Trophoblast cell (in vitro differentiated cells and primary cell): Measurements from ENCODE around the gene ALLC.

Experiments used
- DNase-seq, 2 donors: peaks; one replicate each; pipeline ENCODE4 v3.0.0-alpha.2; 2016
- H2AFZ ChIP-seq: 2 replicates; pipeline ENCODE4 v1.6.1; 2013; ENCODE audit warnings: low read length, moderate library complexity, mild to moderate bottlenecking; ENCODE audit not compliant: insufficient read depth, poor library complexity
- H2AK5ac ChIP-seq: 2 replicates; pipeline ENCODE4 v1.6.1; 2013; ENCODE audit warnings: mild to moderate bottlenecking, low read length
- H2BK120ac ChIP-seq: 2 replicates; pipeline ENCODE4 v1.6.1; 2013; ENCODE audit warnings: low read length, mild to moderate bottlenecking, moderate library complexity; ENCODE audit not compliant: insufficient read depth, poor library complexity
- H2BK12ac ChIP-seq: 2 replicates; pipeline ENCODE4 v1.6.1; 2013; ENCODE audit warnings: mild to moderate bottlenecking, low read length, moderate library complexity
- H2BK5ac ChIP-seq: 2 replicates; pipeline ENCODE4 v1.6.1; 2013; ENCODE audit warnings: low read length, low read depth, moderate library complexity, mild to moderate bottlenecking; ENCODE audit not compliant: poor library complexity
- H3K14ac ChIP-seq: 2 replicates; pipeline ENCODE4 v1.6.1; 2013; ENCODE audit warnings: mild to moderate bottlenecking, low read length
- H3K18ac ChIP-seq: 2 replicates; pipeline ENCODE4 v1.6.1; 2013; ENCODE audit warnings: mild to moderate bottlenecking, low read length
- H3K23ac ChIP-seq: 2 replicates; pipeline ENCODE4 v1.6.1; 2013; ENCODE audit warnings: low read length
- H3K27ac ChIP-seq: 2 replicates; pipeline ENCODE4 v1.5.1; 2013; ENCODE audit warnings: low read depth, mild to moderate bottlenecking, inconsistent platforms, low read length, moderate library complexity
- H3K27me3 ChIP-seq: 2 replicates; pipeline ENCODE4 v1.6.1; 2013; ENCODE audit warnings: inconsistent platforms, mild to moderate bottlenecking, low read length, moderate library complexity; ENCODE audit not compliant: insufficient read depth
- H3K36me3 ChIP-seq, 2 experiments: 1 replicate in 1 of 2; 2 replicates in 1 of 2; pipeline ENCODE4 v1.6.1; 2013; ENCODE audit warnings: low read length in 2 of 2, mild to moderate bottlenecking in 2 of 2, moderate library complexity in 1 of 2; ENCODE audit not compliant: insufficient read depth in 2 of 2, control insufficient read depth in 1 of 2
- H3K4ac ChIP-seq: 2 replicates; pipeline ENCODE4 v1.6.1; 2013; ENCODE audit warnings: low read depth, mild to moderate bottlenecking, low read length, moderate library complexity
- H3K4me1 ChIP-seq, 2 experiments: 1 replicate in 1 of 2; 2 replicates in 1 of 2; pipeline ENCODE4 v1.6.1; 2013; ENCODE audit warnings: low read length in 2 of 2, mild to moderate bottlenecking in 2 of 2, moderate library complexity in 1 of 2; ENCODE audit not compliant: insufficient read depth in 2 of 2, control insufficient read depth in 1 of 2
- H3K4me2 ChIP-seq: 2 replicates; pipeline ENCODE4 v1.6.1; 2013; ENCODE audit warnings: inconsistent platforms, mild to moderate bottlenecking, low read length, moderate library complexity
- H3K4me3 ChIP-seq: 2 replicates; pipeline ENCODE4 v1.5.1; 2013; ENCODE audit warnings: mild to moderate bottlenecking, low read depth, low read length, inconsistent platforms
- H3K79me1 ChIP-seq: one replicate; pipeline ENCODE4 v1.6.1; 2013; ENCODE audit warnings: low read length
- H3K79me2 ChIP-seq: 2 replicates; pipeline ENCODE4 v1.6.1; 2013; ENCODE audit warnings: low read length, mild to moderate bottlenecking; ENCODE audit not compliant: control insufficient read depth, insufficient read depth, poor library complexity
- H3K9ac ChIP-seq: 2 replicates; pipeline ENCODE4 v1.6.1; 2013; ENCODE audit warnings: mild to moderate bottlenecking, low read length
- H3K9me3 ChIP-seq: 2 replicates; pipeline ENCODE4 v1.6.1; 2013; ENCODE audit warnings: low read depth, mild to moderate bottlenecking, control low read depth, inconsistent platforms, low read length; ENCODE audit not compliant: insufficient read depth
- H4K12ac ChIP-seq: 2 replicates; pipeline ENCODE4 v1.6.1; 2013; ENCODE audit warnings: low read depth, mild to moderate bottlenecking, low read length, moderate library complexity
- H4K8ac ChIP-seq: 2 replicates; pipeline ENCODE4 v1.6.1; 2013; ENCODE audit warnings: low read depth, mild to moderate bottlenecking, low read length, moderate library complexity
- H4K91ac ChIP-seq: one replicate; pipeline ENCODE4 v1.6.1; 2013; ENCODE audit warnings: low read depth, mild to moderate bottlenecking, low read length, moderate library complexity
- WGBS: extraction: QIAGEN DNeasy Blood & Tissue Kit; methylation state at CpG from one replicate; pipeline ENCODE4 v1.1.7; 2013; ENCODE audit warnings: missing lambda C conversion rate; ENCODE audit not compliant: insufficient read length, insufficient coverage; ENCODE audit errors: extremely low coverage; 5-methylcytosine and 5-hydroxymethylcytosine counted together

The ALLC gene

DNA sequence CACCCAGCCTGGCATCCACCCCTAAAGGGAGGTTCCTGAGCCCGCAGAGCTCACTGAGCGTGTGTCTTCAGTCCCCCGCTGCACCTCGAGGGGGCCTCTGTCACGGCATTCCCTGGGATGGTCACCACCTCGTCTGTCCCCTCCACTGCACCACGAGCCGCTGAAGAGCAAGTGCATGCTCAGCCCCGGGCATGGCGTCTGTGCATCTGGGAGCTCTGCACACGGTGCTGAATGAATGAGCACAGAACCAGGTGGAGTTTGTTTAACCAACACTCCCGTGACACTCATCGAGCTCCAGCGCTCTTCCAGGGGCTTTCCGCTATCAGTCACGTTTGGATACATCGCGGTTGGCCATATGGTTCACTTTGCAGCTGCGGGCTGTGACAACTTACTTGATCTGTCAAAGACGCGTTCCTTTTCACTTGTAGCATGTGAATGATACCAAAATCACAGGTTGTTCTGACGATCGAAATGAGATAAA lies 9.2 kb downstream of the ALLC start:
- Histone ChIP-seq H2AFZ (no peak overlapping the region), H2BK12ac (no peak overlapping the region), H3K4ac (no peak overlapping the region), H3K23ac (no peak overlapping the region), H3K9ac (no peak overlapping the region), H3K36me3 (no peaks in the 10 kb centered on the region), H2AK5ac (no peak overlapping the region), H4K91ac (no peak overlapping the region), H4K12ac (no peak overlapping the region), H4K8ac (no peak overlapping the region), H3K27ac (no peak overlapping the region), H3K4me1 (no peaks in the 10 kb centered on the region), H3K9me3 (peaks cover 5% of the 10 kb centered on the region), H2BK120ac (no peak overlapping the region), H3K79me1 (no peaks in the 10 kb centered on the region), H3K4me2 (no peak overlapping the region), H3K4me3 (no peak overlapping the region), H3K18ac (no peak overlapping the region), H3K79me2 (no peaks in the 10 kb centered on the region), H2BK5ac (no peak overlapping the region), H3K27me3 (no peaks in the 10 kb centered on the region), H3K14ac (no peak overlapping the region)
- no CpG with 5 or more reads among the region's 23 CpGs for WGBS
- no peak for DNase-seq

DNA sequence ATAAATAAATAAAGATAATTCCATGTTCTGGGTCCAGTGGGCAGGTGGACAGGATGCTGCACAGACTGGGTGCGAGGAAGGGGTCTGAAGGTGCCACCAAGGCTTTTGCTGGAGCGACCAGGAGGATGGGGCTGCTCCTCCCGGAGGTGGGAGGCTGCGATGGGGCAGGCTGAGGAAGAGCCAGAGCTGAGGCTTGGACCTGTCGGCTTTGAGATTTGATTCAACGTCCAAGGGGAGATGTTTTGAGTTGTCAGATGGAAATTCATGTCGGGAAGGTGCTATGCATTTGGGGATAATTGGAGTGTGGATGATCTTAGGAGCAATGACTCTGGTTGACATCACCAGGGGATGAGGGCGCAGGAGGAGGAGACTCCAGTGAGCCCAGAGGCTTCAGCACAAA lies 11.7 kb downstream of the ALLC start:
- H4K8ac ChIP-seq: no peak overlapping the region
- WGBS: no CpG with 5 or more reads among the region's 8 CpGs

DNA sequence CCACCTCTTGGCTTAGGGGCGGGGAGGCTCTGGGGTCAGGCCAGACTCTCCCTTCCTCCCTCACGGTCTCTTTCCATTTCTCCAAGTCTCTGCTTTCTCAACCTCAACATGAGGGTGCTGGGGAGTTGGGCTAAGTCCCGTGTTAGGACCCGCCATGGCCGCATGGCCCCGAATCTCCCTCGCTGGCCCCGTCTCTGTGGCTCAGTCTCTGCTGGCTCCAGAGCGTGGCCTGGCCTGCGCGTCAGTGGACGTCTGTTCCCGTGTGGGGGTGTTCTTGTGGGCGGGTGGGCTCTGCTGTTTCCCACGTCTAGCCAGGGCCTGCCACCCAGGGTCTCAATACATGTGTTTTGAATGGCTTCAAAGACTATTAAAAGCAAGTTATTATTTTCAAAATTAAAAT lies 12.4 kb downstream of the ALLC start:
- H2BK120ac ChIP-seq: no peak overlapping the region
- WGBS: no CpG with 5 or more reads among the region's 15 CpGs
- no peak overlapping the region for H2AFZ ChIP-seq
- H3K4me2 ChIP-seq: no peak overlapping the region
- peaks cover 6% of the 10 kb centered on the region for H3K9me3 ChIP-seq
- H3K4ac ChIP-seq: no peak overlapping the region
- no peak overlapping the region for H3K14ac ChIP-seq
- no peak overlapping the region for H4K8ac ChIP-seq
- no peaks in the 10 kb centered on the region for H3K27me3 ChIP-seq
- H3K36me3 ChIP-seq: no peaks in the 10 kb centered on the region
- no peak overlapping the region for H4K91ac ChIP-seq
- H4K12ac ChIP-seq: no peak overlapping the region
- no peak overlapping the region for H3K23ac ChIP-seq
- no peak overlapping the region for H2BK12ac ChIP-seq
- H3K79me1 ChIP-seq: no peaks in the 10 kb centered on the region
- H3K27ac ChIP-seq: no peak overlapping the region
- H2AK5ac ChIP-seq: no peak overlapping the region
- no peak overlapping the region for H3K4me3 ChIP-seq
- no peaks in the 10 kb centered on the region for H3K79me2 ChIP-seq
- H3K18ac ChIP-seq: no peak overlapping the region
- no peaks in the 10 kb centered on the region for H3K4me1 ChIP-seq
- no peak for DNase-seq
- no peak overlapping the region for H3K9ac ChIP-seq
- no peak overlapping the region for H2BK5ac ChIP-seq

More for the DNA sequence above, 11.7 kb downstream of the ALLC start:
- Histone ChIP-seq H3K79me1 (no peaks in the 10 kb centered on the region), H3K4ac (no peak overlapping the region), H2AK5ac (no peak overlapping the region), H3K14ac (no peak overlapping the region), H2BK5ac (no peak overlapping the region), H3K79me2 (no peaks in the 10 kb centered on the region), H4K12ac (no peak overlapping the region), H3K23ac (no peak overlapping the region), H3K4me3 (no peak overlapping the region), H3K9ac (no peak overlapping the region), H3K9me3 (peaks cover 8% of the 10 kb centered on the region), H3K27ac (no peak overlapping the region), H2BK120ac (no peak overlapping the region), H3K4me2 (no peak overlapping the region), H3K18ac (no peak overlapping the region), H3K27me3 (no peaks in the 10 kb centered on the region), H3K36me3 (no peaks in the 10 kb centered on the region), H2AFZ (no peak overlapping the region), H2BK12ac (no peak overlapping the region), H3K4me1 (no peaks in the 10 kb centered on the region), H4K91ac (no peak overlapping the region)
- DNase-seq: no peak

DNA sequence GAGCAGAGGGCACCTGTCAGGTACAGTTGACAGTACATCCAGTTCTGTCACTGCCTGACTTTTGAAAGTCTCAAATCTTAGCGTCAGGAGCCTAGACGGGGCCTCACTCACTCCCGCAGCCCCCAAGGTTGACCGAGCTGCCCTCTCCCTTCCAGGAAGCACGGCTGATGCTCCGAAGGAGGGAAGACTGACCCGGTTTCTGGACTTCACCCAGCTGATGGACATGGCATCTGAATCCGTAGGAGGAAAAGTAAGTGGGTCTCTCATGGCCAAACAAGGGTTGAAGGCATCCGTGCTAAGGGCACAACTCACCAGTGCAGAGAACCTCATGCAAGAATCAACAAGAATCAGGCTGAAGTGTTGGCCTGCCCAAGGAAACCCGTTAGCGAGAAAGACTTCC lies 12.9 kb downstream of the ALLC start:
- no peak overlapping the region for H2AFZ ChIP-seq
- H3K4me1 ChIP-seq: no peaks in the 10 kb centered on the region
- no peak overlapping the region for H3K4me3 ChIP-seq
- H2BK120ac ChIP-seq: no peak overlapping the region
- no peak overlapping the region for H2AK5ac ChIP-seq
- H3K4ac ChIP-seq: no peak overlapping the region
- H4K12ac ChIP-seq: no peak overlapping the region
- H3K27ac ChIP-seq: no peak overlapping the region
- no CpG with 5 or more reads among the region's 11 CpGs for WGBS
- H3K4me2 ChIP-seq: no peak overlapping the region
- no peaks in the 10 kb centered on the region for H3K79me2 ChIP-seq
- no peak overlapping the region for H3K9ac ChIP-seq
- no peak overlapping the region for H3K14ac ChIP-seq
- no peak overlapping the region for H4K8ac ChIP-seq
- H3K36me3 ChIP-seq: no peaks in the 10 kb centered on the region
- no peak overlapping the region for H2BK12ac ChIP-seq
- no peak overlapping the region for H2BK5ac ChIP-seq
- no peak for DNase-seq
- peaks cover 6% of the 10 kb centered on the region for H3K9me3 ChIP-seq
- no peak overlapping the region for H3K18ac ChIP-seq
- H3K23ac ChIP-seq: no peak overlapping the region
- no peaks in the 10 kb centered on the region for H3K79me1 ChIP-seq
- H4K91ac ChIP-seq: no peak overlapping the region
- H3K27me3 ChIP-seq: no peaks in the 10 kb centered on the region
